Tibial nerve (tissue), 4 donors: ENCODE measurements around the gene RNF213. TPM values are rescaled to one million over a fixed set of nuclear protein-coding genes. Genes with fewer than 3 reads are reported as not detected.

Experiments
- DNase-seq, 2 donors: peaks; one replicate each; pipeline ENCODE4 v3.0.0-alpha.2; 2019; ENCODE audit warnings: low spot score in 2 of 2
- H3K27ac ChIP-seq, 4 donors: fragments of 200-600 bp; sonication (generic) in 3 of 4; one replicate each; pipeline ENCODE4 v1.5.1; 2017 to 2019; ENCODE audit warnings: mild to moderate bottlenecking in 1 of 4
- H3K27me3 ChIP-seq, 2 donors: fragments of 200-600 bp; sonication (generic) in 1 of 2; one replicate each; pipeline versions ENCODE4 v1.5.1 to v1.6.0; 2017 to 2019
- H3K36me3 ChIP-seq, 3 donors: fragments of 200-600 bp; sonication (generic); one replicate each; pipeline ENCODE4 v1.5.1; 2018 to 2019
- H3K4me1 ChIP-seq, 4 donors: fragments of 200-600 bp; sonication (generic) in 3 of 4; one replicate each; pipeline ENCODE4 v1.5.1; 2017 to 2019
- H3K4me3 ChIP-seq, 4 donors: fragments of 200-600 bp; sonication (generic) in 3 of 4; one replicate each; pipeline ENCODE4 v1.5.1; 2017 to 2019; ENCODE audit warnings: mild to moderate bottlenecking in 1 of 4, moderate library complexity in 1 of 4
- H3K9me3 ChIP-seq, 4 donors: fragments of 200-600 bp; sonication (generic) in 3 of 4; one replicate each; pipeline ENCODE4 v1.5.1; 2017 to 2019
- CTCF ChIP-seq, 5 experiments: fragments of 200-600 bp in 3 of 5; fragments of 450-650 bp in 2 of 5; sonication (generic) in 3 of 5; IDR thresholded peaks; one replicate each; pipeline ENCODE4 v1.5.1; 2016 to 2019; ENCODE audit warnings: antibody characterized with exemption in 5 of 5, mild to moderate bottlenecking in 3 of 5, moderate library complexity in 2 of 5
- EP300 ChIP-seq, 2 donors: sonication (generic); formaldehyde crosslinking; IDR thresholded peaks; one replicate each; pipeline ENCODE4 v1.6.1; 2017; ENCODE audit warnings: antibody characterized with exemption in 2 of 2, mild to moderate bottlenecking in 1 of 2
- POLR2A ChIP-seq, 2 donors: fragments of 450-650 bp; IDR thresholded peaks; one replicate each; pipeline ENCODE4 v1.6.1; 2017; ENCODE audit warnings: antibody characterized with exemption in 2 of 2, mild to moderate bottlenecking in 2 of 2, moderate library complexity in 2 of 2
- WGBS, 2 donors: methylation state at CpG; one replicate each; pipeline ENCODE4 v1.1.5; 2018; 5-methylcytosine and 5-hydroxymethylcytosine counted together
- total RNA-seq, 4 donors: library from RNA; depleted of rRNA; stranded (reverse); fragments of >200 nt; gene quantifications; one replicate each; pipeline ENCODE4 v1.1.0, GENCODE V29; 2016

RNF213 gene
- total RNA-seq, 4 donors from 2014 or later: 107 to 148 (median 119) TPM

GRCh38 chr17:80349151-80349651, 88.5 kb downstream of the RNF213 start:
- 70 to 73% methylated on average over 19 of the region's 19 CpGs for WGBS, 2 donors
- no peak for DNase-seq
- no peaks in the 10 kb centered on the region for H3K9me3 ChIP-seq
- TF ChIP-seq POLR2A (IDR thresholded peaks at IDR 0.05) (no peak), EP300 (IDR thresholded peaks at IDR 0.05) (no peak), CTCF (IDR thresholded peaks at IDR 0.05) (no peak)
- H3K36me3 ChIP-seq: peaks cover 5 to 100% (median 74%) of the 10 kb centered on the region in 3 donors
- no peak overlapping the region for H3K27ac ChIP-seq
- H3K4me1 ChIP-seq: no peaks in the 10 kb centered on the region
- no peak overlapping the region for H3K4me3 ChIP-seq
- no peaks in the 10 kb centered on the region for H3K27me3 ChIP-seq

- H3K27ac ChIP-seq: no peak overlapping the region
- peaks cover 5 to 100% (median 74%) of the 10 kb centered on the region in 3 donors for H3K36me3 ChIP-seq
- WGBS, 2 donors: 92% methylated on average over 18 of the region's 18 CpGs
- DNase-seq: no peak
- no peaks in the 10 kb centered on the region for H3K27me3 ChIP-seq
- H3K4me1 ChIP-seq: no peaks in the 10 kb centered on the region
- TF ChIP-seq POLR2A (IDR thresholded peaks at IDR 0.05): no peak
- no peak for TF ChIP-seq CTCF (IDR thresholded peaks at IDR 0.05)
- no peak for TF ChIP-seq EP300 (IDR thresholded peaks at IDR 0.05)
- no peaks in the 10 kb centered on the region for H3K9me3 ChIP-seq
- H3K4me3 ChIP-seq: no peak overlapping the region
Measured at GRCh38 chr17:80349751-80350150, 89.1 kb downstream of the RNF213 start.

DNA sequence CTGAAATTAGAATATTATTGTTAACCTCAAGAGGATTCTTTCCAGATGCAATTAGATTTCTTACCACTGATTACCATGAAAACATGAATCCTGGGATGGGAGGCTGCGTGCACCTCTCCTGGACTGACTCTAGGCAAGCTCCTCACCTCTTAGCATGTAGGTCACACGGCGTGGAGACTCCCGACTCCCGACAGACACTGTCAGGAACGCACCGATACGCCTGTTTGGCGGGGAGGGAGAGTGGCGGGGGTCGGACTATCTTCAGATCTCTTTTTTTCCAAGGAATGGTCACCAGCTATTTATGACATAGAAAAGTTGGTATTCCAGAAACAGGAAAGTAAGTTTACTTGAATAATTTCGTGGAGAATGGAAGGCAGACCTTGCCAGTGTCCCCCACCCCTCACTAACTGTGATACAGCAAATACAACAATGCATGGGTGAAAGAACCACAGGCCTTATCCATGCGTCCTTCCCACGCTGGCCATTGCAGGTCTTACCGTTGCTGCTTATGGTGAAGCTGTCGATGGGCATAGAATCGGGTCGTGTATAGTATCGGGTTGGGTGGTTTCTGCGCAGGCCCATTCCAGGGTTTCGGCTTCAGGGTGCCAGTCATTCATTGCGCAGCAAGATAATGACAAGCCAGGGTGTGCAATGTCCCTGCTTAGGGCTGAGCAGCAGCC, 91.7 kb downstream of the RNF213 start:
- no peak for DNase-seq
- no peaks in the 10 kb centered on the region for H3K9me3 ChIP-seq
- no peak overlapping the region for H3K4me3 ChIP-seq
- peaks cover 5 to 99% (median 54%) of the 10 kb centered on the region in 3 donors for H3K36me3 ChIP-seq
- no peaks in the 10 kb centered on the region for H3K27me3 ChIP-seq
- WGBS, 2 donors: 92% methylated on average over 22 of the region's 22 CpGs
- H3K4me1 ChIP-seq: no peaks in the 10 kb centered on the region
- no peak overlapping the region for H3K27ac ChIP-seq
- TF ChIP-seq EP300 (IDR thresholded peaks at IDR 0.05): no peak

DNA sequence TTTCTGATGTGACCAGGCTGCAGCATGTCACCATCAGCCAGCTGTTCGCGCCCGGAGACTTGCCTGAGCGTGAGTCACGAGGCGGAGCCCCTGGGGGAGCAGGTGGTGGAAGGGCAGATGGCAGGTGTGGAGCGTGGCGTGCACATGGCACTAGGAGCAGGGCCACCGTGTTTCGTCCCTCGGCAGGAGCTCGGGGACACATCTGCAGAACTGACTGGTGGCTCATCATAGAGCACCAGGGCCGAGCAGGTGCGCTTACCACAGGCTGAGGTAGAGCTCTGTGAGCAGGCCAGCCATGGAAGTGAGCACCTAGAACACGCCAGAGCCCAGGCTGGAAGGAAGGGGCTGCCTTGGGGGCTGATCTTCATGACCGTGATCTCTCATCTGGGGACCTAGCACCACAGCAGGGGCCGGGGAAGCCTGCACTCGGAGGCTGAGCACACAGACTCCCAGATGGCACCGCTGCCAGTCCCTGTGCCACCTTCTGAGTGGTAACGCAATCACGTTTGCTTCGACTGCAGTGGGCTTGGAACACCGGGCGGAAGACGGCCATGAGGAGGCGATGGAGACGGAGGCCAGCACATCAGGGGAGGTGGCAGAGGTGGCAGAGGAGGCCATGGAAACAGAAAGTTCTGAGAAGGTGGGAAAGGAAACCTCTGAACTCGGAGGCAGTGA, 92.5 kb downstream of the RNF213 start:
- Histone ChIP-seq H3K4me1 (no peaks in the 10 kb centered on the region), H3K36me3 (peaks cover 5 to 99% (median 49%) of the 10 kb centered on the region in 3 donors), H3K27ac (no peak overlapping the region), H3K9me3 (no peaks in the 10 kb centered on the region), H3K27me3 (no peaks in the 10 kb centered on the region), H3K4me3 (no peak overlapping the region)
- 95 to 97% methylated on average over 26 to 27 of the region's 28 CpGs for WGBS, 2 donors
- no peak for DNase-seq
- TF ChIP-seq CTCF (IDR thresholded peaks at IDR 0.05) (no peak), POLR2A (IDR thresholded peaks at IDR 0.05) (no peak)

DNA sequence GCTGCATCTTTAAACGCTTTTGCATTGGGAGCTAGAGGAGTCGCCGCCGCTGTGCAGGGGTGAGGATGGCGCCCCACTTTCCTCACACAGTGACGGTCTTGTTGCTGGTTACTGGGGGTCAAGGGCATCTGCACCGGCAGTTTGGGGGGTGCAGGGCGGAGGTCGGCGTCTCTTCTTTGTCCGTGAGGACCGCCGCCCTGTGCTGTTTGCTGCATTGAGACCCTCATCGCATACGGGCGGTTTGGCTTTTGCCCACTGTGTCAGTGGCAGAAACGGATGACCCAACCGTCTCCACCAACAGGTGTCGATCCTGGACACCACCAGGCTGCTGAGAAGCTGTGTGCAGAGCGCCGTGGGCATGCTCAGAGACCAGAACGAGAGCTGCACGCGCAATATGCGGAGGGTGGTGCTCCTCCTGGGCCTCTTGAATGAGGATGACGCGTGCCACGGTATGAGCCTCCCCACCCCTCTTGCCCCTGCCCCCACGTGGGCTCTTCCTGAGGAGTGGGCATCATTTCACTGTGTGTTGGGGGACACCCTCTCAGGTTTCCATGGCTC, 93.1 kb downstream of the RNF213 start:
- WGBS, 2 donors: 91 to 95% methylated on average over 29 of the region's 29 CpGs

More for the DNA sequence above, 93.1 kb downstream of the RNF213 start:
- TF ChIP-seq POLR2A (IDR thresholded peaks at IDR 0.05) (no peak), CTCF (IDR thresholded peaks at IDR 0.05) (no peak), EP300 (IDR thresholded peaks at IDR 0.05) (no peak)
- DNase-seq: no peak
- Histone ChIP-seq H3K27me3 (no peaks in the 10 kb centered on the region), H3K27ac (no peak overlapping the region), H3K4me3 (no peak overlapping the region), H3K36me3 (peaks cover 5 to 99% (median 51%) of the 10 kb centered on the region in 3 donors), H3K4me1 (no peaks in the 10 kb centered on the region), H3K9me3 (no peaks in the 10 kb centered on the region)
